Skin of body (tissue), 2 donors: Measurements from ENCODE around the gene PBX4. TPM values are rescaled to one million over a fixed set of nuclear protein-coding genes. Genes with fewer than 3 reads are reported as not detected.
A peak's percentile ranks its signal among the peaks of the same experiment; 100 is the strongest.
"Not testable (repeated sequence)": the region's sequence is repeated elsewhere in the genome, so short reads cannot be mapped to it uniquely, and the experiment has no call there.

Experiments
- DNase-seq: peaks from one replicate; lab custom pipeline; 2025; lab: John Stamatoyannopoulos, UW
- total RNA-seq: library from RNA; depleted of rRNA; stranded (reverse); fragments of >200 nt; gene quantifications from one replicate; pipeline ENCODE4 v1.2.3, GENCODE V29; 2014

Gene PBX4
- total RNA-seq: 5.0 TPM

- DNase-seq: peak; percentile 91
These were observed at the start of gene PBX4 for GRCh38 chr19:19618219-19619051. Gene PBX4, minus strand, starts transcription at chr19:19618687. Its CDS starts 58 bp downstream, at chr19:19618629.

GRCh38 chr19:19665420-19665948 is 47.0 kb upstream of the PBX4 start:
- DNase-seq: not testable (repeated sequence)

DNA sequence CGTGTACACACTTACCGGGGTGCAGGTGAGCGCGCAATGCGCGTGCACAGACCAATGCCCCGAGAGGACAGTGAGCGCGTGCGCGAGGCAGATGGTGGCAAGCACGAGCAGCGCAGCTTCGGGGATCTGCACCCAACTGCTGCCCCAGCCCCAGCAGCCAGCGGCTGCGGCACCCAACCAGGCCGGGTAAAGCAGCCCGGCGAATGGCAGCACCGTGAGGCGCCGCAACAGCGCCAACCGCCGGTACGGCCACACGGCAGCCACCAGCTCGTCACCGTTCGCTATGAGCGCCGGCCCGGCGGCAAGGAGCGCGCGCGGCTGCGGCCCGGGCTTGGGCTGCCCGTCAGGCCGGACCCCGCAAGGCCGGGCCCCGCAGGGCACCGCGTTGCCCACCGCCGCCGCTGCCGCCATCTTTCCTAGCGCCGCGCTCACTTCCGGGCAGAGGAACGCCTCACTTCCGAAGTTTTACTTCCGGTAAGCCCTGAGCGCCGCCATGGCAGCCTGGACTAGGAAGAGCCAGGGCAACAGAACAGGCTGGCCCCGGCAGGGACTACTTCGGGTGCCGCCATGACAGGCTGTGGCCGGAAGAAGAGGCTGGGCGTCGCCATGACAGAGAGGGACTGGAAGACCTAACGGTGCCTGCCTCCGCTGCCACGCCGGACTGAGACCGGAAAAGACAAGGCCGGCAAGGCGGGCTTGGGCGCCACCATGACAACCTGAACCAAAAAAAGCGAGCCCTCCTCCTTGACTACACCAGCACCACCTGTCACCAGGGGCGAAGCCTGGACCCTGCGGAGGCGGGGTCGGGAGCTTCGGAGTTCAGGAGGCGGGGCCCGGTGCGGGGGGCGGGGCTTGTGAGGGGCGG is 45.0 kb upstream of the PBX4 start, which contains the start of gene ATP13A1:
TSS of gene ATP13A1 (minus strand) at position 421 of the 865 bp plus-strand sequence. CDS start at position 411, 10 bp downstream.
- DNase-seq: peak; percentile 99

- DNase-seq: no peak
These were observed 44.4 kb upstream of the PBX4 start for GRCh38 chr19:19662871-19663255.

DNA sequence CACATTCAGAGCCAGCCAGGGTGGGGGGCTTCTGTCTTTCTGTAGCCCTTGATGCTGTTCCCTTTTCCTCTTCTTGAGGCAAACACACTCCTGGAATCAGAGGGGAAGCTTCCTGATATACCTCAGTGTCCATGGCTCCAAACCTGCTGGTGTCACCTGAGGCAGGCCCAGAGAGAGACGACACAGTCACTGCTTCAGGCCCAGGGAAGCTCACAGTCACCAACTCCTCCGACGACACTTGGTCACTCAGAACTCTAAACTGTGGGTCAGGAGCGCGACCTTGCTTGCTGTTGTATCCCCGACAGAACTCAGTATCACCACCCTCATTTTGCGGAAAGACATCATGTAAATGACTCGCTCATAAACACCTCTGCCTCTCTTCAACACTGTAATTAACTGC is 43.9 kb upstream of the PBX4 start:
- DNase-seq: no peak

DNA sequence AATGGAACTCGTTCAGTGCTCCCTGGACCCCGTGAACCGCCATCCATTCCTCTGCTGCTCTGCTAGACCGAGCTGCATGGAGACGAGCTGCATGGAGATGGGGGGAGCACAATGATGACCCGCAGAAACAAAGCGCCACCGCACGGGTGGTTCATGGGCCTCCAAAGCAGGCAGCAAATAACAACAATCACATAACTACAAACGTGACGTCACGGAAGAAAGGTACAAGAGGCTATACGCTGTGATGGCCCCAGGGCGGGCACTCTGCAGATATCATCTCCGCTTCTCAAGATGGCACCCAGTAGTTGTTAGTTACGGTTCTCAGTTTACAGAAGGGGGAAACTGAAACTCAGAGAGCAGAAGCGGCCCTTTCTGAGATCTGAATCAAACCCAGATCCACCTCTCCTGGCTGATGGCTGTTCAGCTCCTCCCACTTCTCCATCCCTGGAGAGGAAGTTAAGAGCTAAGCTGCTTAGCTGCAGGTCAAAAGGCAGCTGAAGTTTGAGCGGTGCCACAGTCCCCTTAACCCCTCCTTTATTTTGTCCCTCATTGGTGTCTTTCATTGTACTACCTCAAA is 43.3 kb upstream of the PBX4 start:
- no peak for DNase-seq

DNA sequence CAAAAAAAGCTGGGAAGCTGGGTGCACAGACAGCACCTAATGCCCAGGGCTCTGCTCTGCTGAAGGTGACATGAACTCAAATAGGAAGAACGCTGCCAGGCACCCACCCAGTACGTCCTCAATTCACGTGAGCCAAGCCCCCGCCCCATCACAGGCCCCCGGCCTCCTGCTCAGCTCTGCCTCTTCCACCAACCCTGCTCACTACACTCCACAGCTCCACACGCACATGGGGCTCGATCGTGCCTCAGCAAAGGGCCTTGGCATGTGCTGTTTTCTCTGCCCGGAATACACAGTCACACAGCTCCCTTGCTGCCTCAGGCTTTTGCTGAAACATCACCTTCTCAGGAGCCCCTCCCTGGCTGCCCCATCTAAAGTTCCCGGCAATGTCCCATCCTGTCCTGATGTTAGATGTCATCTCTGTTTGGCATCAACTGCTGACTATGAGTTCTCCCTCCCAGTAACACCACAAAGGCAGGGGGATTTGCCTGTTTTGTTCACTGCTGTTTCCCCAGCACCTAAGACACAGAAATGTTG is 42.7 kb upstream of the PBX4 start:
- DNase-seq: no peak

- no peak for DNase-seq
These were observed 41.3 kb upstream of the PBX4 start for GRCh38 chr19:19659646-19660245.

GRCh38 chr19:19657397-19657783 is 38.9 kb upstream of the PBX4 start:
- DNase-seq: no peak

- no peak for DNase-seq
These were observed 38.2 kb upstream of the PBX4 start for GRCh38 chr19:19656451-19657396.

GRCh38 chr19:19655641-19656343 is 37.3 kb upstream of the PBX4 start:
- no peak for DNase-seq

GRCh38 chr19:19655051-19655594 is 36.6 kb upstream of the PBX4 start:
- DNase-seq: no peak

GRCh38 chr19:19654441-19654840 is 36.0 kb upstream of the PBX4 start:
- no peak for DNase-seq

DNA sequence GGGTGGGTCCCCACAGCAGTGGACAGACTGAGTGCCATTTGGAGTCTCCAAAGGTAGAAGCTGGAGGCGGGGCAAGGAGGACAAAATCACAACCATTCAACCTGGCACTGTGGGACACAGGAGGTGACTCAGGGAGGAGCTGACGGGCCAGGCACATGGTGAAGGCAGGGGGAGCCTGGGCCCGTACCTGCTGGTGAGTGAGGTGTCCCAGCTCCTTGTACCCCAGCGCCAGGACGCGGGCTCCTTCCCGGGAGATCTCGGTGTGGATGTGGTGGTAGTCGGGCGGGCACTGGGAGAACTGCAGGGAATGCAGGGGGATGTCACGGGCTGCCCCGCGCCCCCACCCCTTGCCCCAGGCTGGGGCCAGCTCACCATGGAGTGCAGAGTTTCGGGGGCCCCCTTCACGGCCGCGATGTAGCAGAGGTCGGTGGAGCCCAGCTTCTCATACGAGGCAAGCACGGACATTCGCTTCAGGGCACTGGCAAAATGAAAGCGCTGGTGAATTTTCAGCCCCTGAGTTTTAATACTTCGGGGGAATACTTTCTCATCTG is 35.2 kb upstream of the PBX4 start:
- no peak for DNase-seq

- DNase-seq: no peak
These were observed 34.2 kb upstream of the PBX4 start for GRCh38 chr19:19652482-19653295.

GRCh38 chr19:19651076-19651475 is 32.6 kb upstream of the PBX4 start:
- DNase-seq: no peak

DNA sequence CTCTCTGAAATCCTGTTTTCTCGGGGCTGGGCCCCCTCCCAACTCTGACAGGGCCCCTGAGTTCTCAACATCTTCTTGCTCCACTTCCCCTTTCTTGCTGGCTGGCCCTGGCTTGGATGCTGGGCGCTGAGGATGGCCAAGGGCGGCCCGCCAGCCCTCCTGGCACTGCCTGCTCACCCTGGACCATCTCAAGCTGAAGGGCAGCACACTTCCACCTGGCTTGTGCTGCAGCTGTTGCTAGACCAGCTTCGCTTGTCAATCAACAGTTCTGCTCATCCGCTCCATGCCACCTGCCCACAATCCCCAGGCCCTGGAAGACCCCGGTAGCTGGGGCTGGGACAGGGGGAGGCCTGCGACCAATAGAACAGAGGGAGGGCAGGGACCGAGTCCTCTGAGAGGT is 31.8 kb upstream of the PBX4 start:
- DNase-seq: no peak

- no peak for DNase-seq
These were observed 31.1 kb upstream of the PBX4 start for GRCh38 chr19:19649580-19649995.
